ENCODE data around the gene USP20.

- TF ChIP-seq GLIS3 (CRISPR knock-in tag; IDR thresholded peaks at IDR 0.05), result no peak
- TF ChIP-seq TCF4 (CRISPR knock-in tag; IDR thresholded peaks at IDR 0.05; ENCODE audit: borderline replicate concordance), result no peak
- TF ChIP-seq ZFP3 (CRISPR knock-in tag; IDR thresholded peaks at IDR 0.05), result no peak
These were observed 43.0 kb downstream of the USP20 start for GRCh38 chr9:129878291-129878690.
